Measurements from ENCODE around the gene RTN4RL1.

- TF ChIP-seq POLR2A (IDR thresholded peaks at IDR 0.05) (no peak), CTCF (IDR thresholded peaks at IDR 0.05) (peak in 5 of 6 experiments; percentile 13 to 39 (median 19)), EP300 (IDR thresholded peaks at IDR 0.05) (no peak)
Observed at GRCh38 chr17:2064980-2065785, 40.0 kb upstream of the RTN4RL1 start.
